Vagina (tissue), 2 donors: ENCODE data around the gene SLC2A11.

Experiments used
- POLR2A ChIP-seq, 2 donors: fragments of 450-650 bp; IDR thresholded peaks; one replicate each; pipeline ENCODE4 v1.6.1; 2017; ENCODE audit warnings: antibody characterized with exemption in 2 of 2, mild to moderate bottlenecking in 2 of 2, moderate library complexity in 2 of 2
- POLR2AphosphoS5 ChIP-seq, 2 donors: sonication (generic); formaldehyde crosslinking; IDR thresholded peaks; one replicate each; pipeline ENCODE4 v1.9.0; 2017; ENCODE audit warnings: antibody characterized with exemption in 2 of 2, mild to moderate bottlenecking in 2 of 2, low read depth in 1 of 2; ENCODE audit not compliant: insufficient read depth in 1 of 2
- TF ChIP-seq, protein P1 (sequence below), 3 experiments: fragments of 450-650 bp in 2 of 3; fragments of 200-600 bp in 1 of 3; sonication (generic) in 1 of 3; IDR thresholded peaks; one replicate each; pipeline ENCODE4 v1.5.1; 2017 to 2019; ENCODE audit warnings: antibody characterized with exemption in 3 of 3, mild to moderate bottlenecking in 2 of 3, moderate library complexity in 2 of 3

DNA sequence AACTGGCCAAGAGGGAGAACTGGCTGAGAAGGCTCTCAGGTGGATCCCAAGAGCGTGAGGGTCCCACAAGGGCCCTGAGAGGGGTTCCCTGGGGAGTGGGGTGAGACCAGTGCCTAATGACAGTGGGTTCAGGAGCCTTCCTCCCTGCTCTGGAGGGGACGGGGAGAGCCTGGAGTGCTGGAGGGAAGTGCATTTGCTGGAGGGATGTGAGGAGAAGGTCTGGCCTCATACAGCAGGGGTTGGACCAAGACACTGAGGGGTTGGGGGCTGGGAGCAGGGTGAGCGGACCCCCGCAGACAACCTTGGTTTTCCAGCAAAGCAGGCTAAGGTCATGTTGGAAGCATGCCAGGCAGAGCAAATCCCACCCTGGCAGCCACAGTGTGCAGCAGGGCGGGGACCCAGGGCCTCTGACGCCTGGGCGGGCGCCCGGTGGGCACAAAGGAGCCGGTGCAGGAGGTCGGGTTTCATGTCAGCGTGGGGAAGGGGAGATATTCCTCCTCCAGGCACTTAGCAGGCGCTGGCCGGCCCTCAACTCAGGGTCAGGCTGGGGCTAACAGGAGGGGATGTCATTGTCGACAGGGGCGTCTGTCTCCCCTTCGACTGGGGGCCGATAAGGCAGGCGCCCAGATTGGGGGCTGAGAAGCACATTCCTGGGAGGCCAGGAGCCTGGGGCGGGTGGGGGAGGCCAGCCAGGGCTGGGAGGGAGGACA is 15.8 kb upstream of the SLC2A11 start:
- TF ChIP-seq, protein P1, sequence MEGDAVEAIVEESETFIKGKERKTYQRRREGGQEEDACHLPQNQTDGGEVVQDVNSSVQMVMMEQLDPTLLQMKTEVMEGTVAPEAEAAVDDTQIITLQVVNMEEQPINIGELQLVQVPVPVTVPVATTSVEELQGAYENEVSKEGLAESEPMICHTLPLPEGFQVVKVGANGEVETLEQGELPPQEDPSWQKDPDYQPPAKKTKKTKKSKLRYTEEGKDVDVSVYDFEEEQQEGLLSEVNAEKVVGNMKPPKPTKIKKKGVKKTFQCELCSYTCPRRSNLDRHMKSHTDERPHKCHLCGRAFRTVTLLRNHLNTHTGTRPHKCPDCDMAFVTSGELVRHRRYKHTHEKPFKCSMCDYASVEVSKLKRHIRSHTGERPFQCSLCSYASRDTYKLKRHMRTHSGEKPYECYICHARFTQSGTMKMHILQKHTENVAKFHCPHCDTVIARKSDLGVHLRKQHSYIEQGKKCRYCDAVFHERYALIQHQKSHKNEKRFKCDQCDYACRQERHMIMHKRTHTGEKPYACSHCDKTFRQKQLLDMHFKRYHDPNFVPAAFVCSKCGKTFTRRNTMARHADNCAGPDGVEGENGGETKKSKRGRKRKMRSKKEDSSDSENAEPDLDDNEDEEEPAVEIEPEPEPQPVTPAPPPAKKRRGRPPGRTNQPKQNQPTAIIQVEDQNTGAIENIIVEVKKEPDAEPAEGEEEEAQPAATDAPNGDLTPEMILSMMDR (IDR thresholded peaks at IDR 0.05) = no peak
- TF ChIP-seq POLR2AphosphoS5 (IDR thresholded peaks at IDR 0.05; ENCODE audit: insufficient read depth in 1 of 2, low read depth in 1 of 2) = no peak
- TF ChIP-seq POLR2A (IDR thresholded peaks at IDR 0.05) = no peak
